Osteocyte (in vitro differentiated cells): Measurements from ENCODE around the gene SHC1. TPM values are rescaled to one million over a fixed set of nuclear protein-coding genes. Genes with fewer than 3 reads are reported as not detected.

ENCODE experiments used
- DNase-seq: peaks from one replicate; pipeline ENCODE4 v3.0.0; 2021; ENCODE audit warnings: mixed read lengths; ENCODE audit not compliant: unreplicated experiment; ENCODE audit errors: extremely low spot score
- H3K27ac Mint-ChIP-seq: one replicate; pipeline ENCODE4 v1.8.0; 2021; ENCODE audit warnings: mild to moderate bottlenecking, mixed read lengths; ENCODE audit not compliant: unreplicated experiment
- H3K27me3 Mint-ChIP-seq: one replicate; pipeline ENCODE4 v1.8.0; 2021; ENCODE audit warnings: mixed read lengths; ENCODE audit not compliant: unreplicated experiment
- H3K36me3 Mint-ChIP-seq: one replicate; pipeline ENCODE4 v1.8.0; 2021; ENCODE audit warnings: mixed read lengths; ENCODE audit not compliant: unreplicated experiment
- H3K4me1 Mint-ChIP-seq: one replicate; pipeline ENCODE4 v1.8.0; 2021; ENCODE audit warnings: mixed read lengths; ENCODE audit not compliant: unreplicated experiment
- H3K4me3 Mint-ChIP-seq: one replicate; pipeline ENCODE4 v1.8.0; 2021; ENCODE audit warnings: mild to moderate bottlenecking, moderate library complexity, mixed read lengths; ENCODE audit not compliant: unreplicated experiment
- H3K9me3 Mint-ChIP-seq: one replicate; pipeline ENCODE4 v1.8.0; 2021; ENCODE audit warnings: mixed read lengths; ENCODE audit not compliant: unreplicated experiment
- CTCF ChIP-seq: fragments of 200-600 bp; sonication (generic); IDR thresholded peaks from 2 replicates; pipeline ENCODE4 v1.5.0; 2021; ENCODE audit warnings: antibody characterized with exemption, mild to moderate bottlenecking, moderate library complexity
- total RNA-seq: library from RNA; stranded (reverse); gene quantifications from 2 replicates; pipeline ENCODE4 v1.2.1, GENCODE V29; 2021

The SHC1 gene
- total RNA-seq, 1 donor from 2014 or later: 239 TPM

GRCh38 chr1:154961207-154962155, 9.1 kb downstream of the SHC1 start, which contains the start of gene PYGO2:
PYGO2 (minus strand) TSS chr1:154961782; CDS start chr1:154961576, 206 bp downstream.
- Mint-ChIP-seq H3K36me3 (peaks cover 16% of the 10 kb centered on the region), H3K9me3 (no peaks in the 10 kb centered on the region), H3K4me3 (peak within 1 kb of the TSS; percentile 84), H3K27ac (peak within 1 kb of the TSS; percentile 91), H3K27me3 (no peaks in the 10 kb centered on the region), H3K4me1 (peaks cover 40% of the 10 kb centered on the region)
- TF ChIP-seq CTCF: peak; percentile 77
- DNase-seq: peak; percentile 93

GRCh38 chr1:154960446-154961136, 10.0 kb downstream of the SHC1 start:
- Mint-ChIP-seq H3K36me3 (peaks cover 14% of the 10 kb centered on the region), H3K27ac (peak overlapping the region; percentile 46), H3K27me3 (no peaks in the 10 kb centered on the region), H3K9me3 (no peaks in the 10 kb centered on the region), H3K4me1 (peaks cover 45% of the 10 kb centered on the region), H3K4me3 (peak overlapping the region; percentile 84)
- TF ChIP-seq CTCF: no peak
- DNase-seq: no peak

- Mint-ChIP-seq H3K36me3 (peaks cover 7% of the 10 kb centered on the region), H3K27me3 (no peaks in the 10 kb centered on the region), H3K4me3 (no peak overlapping the region), H3K27ac (no peak overlapping the region), H3K9me3 (no peaks in the 10 kb centered on the region), H3K4me1 (peaks cover 51% of the 10 kb centered on the region)
- no peak for DNase-seq
- TF ChIP-seq CTCF: no peak
These were observed 11.1 kb downstream of the SHC1 start for GRCh38 chr1:154959426-154959780.

GRCh38 chr1:154958681-154959425, 11.7 kb downstream of the SHC1 start:
- Mint-ChIP-seq H3K9me3 (no peaks in the 10 kb centered on the region), H3K36me3 (peaks cover 5% of the 10 kb centered on the region), H3K27ac (no peak overlapping the region), H3K4me1 (peaks cover 54% of the 10 kb centered on the region), H3K27me3 (no peaks in the 10 kb centered on the region), H3K4me3 (no peak overlapping the region)
- no peak for DNase-seq
- no peak for TF ChIP-seq CTCF
